WTC11 (cell line): ENCODE results near the gene KCTD2. TPM values are rescaled to one million over a fixed set of nuclear protein-coding genes. Genes with fewer than 3 reads are reported as not detected.
A peak's percentile ranks its signal among the peaks of the same experiment; 100 is the strongest.

ENCODE experiments used
- ATAC-seq: fragments of 200-7000 bp; cut with Tn5 transposase; 2 replicates; pipeline ENCODE4 v1.10.0; 2021; ENCODE audit warnings: mild to moderate bottlenecking, moderate library complexity
- CTCF ChIA-PET: fragments of 300-600 bp; sonication (Branson Sonifier 250); formaldehyde crosslinking; loops from one replicate; lab custom pipeline; 2021; ENCODE audit warnings: antibody characterized with exemption; lab: Charles Lee
- POLR2A ChIA-PET: fragments of 350-600 bp; sonication (Branson Sonifier 250); formaldehyde crosslinking; loops from one replicate; lab custom pipeline; 2021; ENCODE audit warnings: antibody characterized with exemption; lab: Charles Lee
- DNase-seq: peaks from one replicate; pipeline ENCODE4 v3.0.0; 2021; ENCODE audit warnings: low spot score
- H3K27ac Mint-ChIP-seq: 2 replicates; pipeline ENCODE4 v1.8.0; 2021; ENCODE audit warnings: mixed read lengths
- H3K27me3 Mint-ChIP-seq: 2 replicates; pipeline ENCODE4 v1.8.0; 2021; ENCODE audit warnings: low read depth, mild to moderate bottlenecking, moderate library complexity, mixed read lengths
- H3K36me3 Mint-ChIP-seq: 2 replicates; pipeline ENCODE4 v1.8.0; 2021; ENCODE audit warnings: mixed read lengths
- H3K4me1 Mint-ChIP-seq: 2 replicates; pipeline ENCODE4 v1.8.0; 2022; ENCODE audit warnings: mixed read lengths
- H3K4me3 Mint-ChIP-seq: 2 replicates; pipeline ENCODE4 v1.8.0; 2021; ENCODE audit warnings: mild to moderate bottlenecking, moderate library complexity, mixed read lengths
- H3K9me3 Mint-ChIP-seq: 2 replicates; pipeline ENCODE4 v1.8.0; 2021; ENCODE audit warnings: mixed read lengths
- ELF4 ChIP-seq: sonication (generic); formaldehyde crosslinking; IDR thresholded peaks from 2 replicates; pipeline ENCODE4 v1.8.1; 2022; ENCODE audit warnings: low read depth, mild to moderate bottlenecking, moderate library complexity, missing genetic modification reagents
- EMX1 ChIP-seq: fragments of 250-450 bp; sonication (Bioruptor Pico); IDR thresholded peaks from 2 replicates; pipeline ENCODE4 v1.8.0; 2021; ENCODE audit warnings: mild to moderate bottlenecking
- KAT7 ChIP-seq: sonication (generic); formaldehyde crosslinking; IDR thresholded peaks from 2 replicates; pipeline ENCODE4 v1.8.1; 2023; ENCODE audit warnings: missing genetic modification reagents, mild to moderate bottlenecking, borderline replicate concordance
- NFYB ChIP-seq: sonication (generic); formaldehyde crosslinking; conservative IDR thresholded peaks from 2 replicates; pipeline ENCODE4 v1.8.0; 2022; ENCODE audit warnings: low read depth, missing genetic modification reagents
- TP53 ChIP-seq: sonication (generic); formaldehyde crosslinking; IDR thresholded peaks from 2 replicates; pipeline ENCODE4 v1.8.1; 2023; ENCODE audit warnings: mild to moderate bottlenecking, missing genetic modification reagents
- USF1 ChIP-seq: sonication (generic); formaldehyde crosslinking; IDR thresholded peaks from 2 replicates; pipeline ENCODE4 v1.8.0; 2022; ENCODE audit warnings: mild to moderate bottlenecking, missing genetic modification reagents
- USF2 ChIP-seq: sonication (generic); formaldehyde crosslinking; IDR thresholded peaks from 2 replicates; pipeline ENCODE4 v1.8.1; 2023; ENCODE audit warnings: mild to moderate bottlenecking, missing genetic modification reagents, moderate library complexity
- ZNF138 ChIP-seq: sonication (generic); formaldehyde crosslinking; conservative IDR thresholded peaks from 2 replicates; pipeline ENCODE4 v1.8.1; 2022; ENCODE audit warnings: mild to moderate bottlenecking, moderate library complexity, missing genetic modification reagents
- ZNF232 ChIP-seq: sonication (generic); formaldehyde crosslinking; IDR thresholded peaks from 2 replicates; pipeline ENCODE4 v1.8.0; 2022; ENCODE audit warnings: mild to moderate bottlenecking, missing genetic modification reagents
- ZNF532 ChIP-seq: fragments of 250-450 bp; sonication (Bioruptor Pico); IDR thresholded peaks from 2 replicates; pipeline ENCODE4 v1.9.0; 2021; ENCODE audit warnings: mild to moderate bottlenecking, borderline replicate concordance
- total RNA-seq: library from RNA; stranded (reverse); gene quantifications from 3 replicates; pipeline ENCODE4 v1.2.3, GENCODE V29; 2021
- TF ChIP-seq, protein P1 (sequence below): sonication (generic); formaldehyde crosslinking; IDR thresholded peaks from 2 replicates; pipeline ENCODE4 v1.8.1; 2022; ENCODE audit warnings: mild to moderate bottlenecking, missing genetic modification reagents, moderate library complexity, borderline replicate concordance
- TF ChIP-seq, protein P2 (sequence below): fragments of 250-450 bp; sonication (Bioruptor Pico); IDR thresholded peaks from 2 replicates; pipeline ENCODE4 v1.9.0; 2021; ENCODE audit warnings: mild to moderate bottlenecking
- TF ChIP-seq, protein P3 (sequence below): sonication (generic); formaldehyde crosslinking; IDR thresholded peaks from 2 replicates; pipeline ENCODE4 v1.8.1; 2022; ENCODE audit warnings: low read depth, missing genetic modification reagents, borderline replicate concordance

The KCTD2 gene
- total RNA-seq, 1 experiment from 2014 or later: 31.3 TPM

DNA sequence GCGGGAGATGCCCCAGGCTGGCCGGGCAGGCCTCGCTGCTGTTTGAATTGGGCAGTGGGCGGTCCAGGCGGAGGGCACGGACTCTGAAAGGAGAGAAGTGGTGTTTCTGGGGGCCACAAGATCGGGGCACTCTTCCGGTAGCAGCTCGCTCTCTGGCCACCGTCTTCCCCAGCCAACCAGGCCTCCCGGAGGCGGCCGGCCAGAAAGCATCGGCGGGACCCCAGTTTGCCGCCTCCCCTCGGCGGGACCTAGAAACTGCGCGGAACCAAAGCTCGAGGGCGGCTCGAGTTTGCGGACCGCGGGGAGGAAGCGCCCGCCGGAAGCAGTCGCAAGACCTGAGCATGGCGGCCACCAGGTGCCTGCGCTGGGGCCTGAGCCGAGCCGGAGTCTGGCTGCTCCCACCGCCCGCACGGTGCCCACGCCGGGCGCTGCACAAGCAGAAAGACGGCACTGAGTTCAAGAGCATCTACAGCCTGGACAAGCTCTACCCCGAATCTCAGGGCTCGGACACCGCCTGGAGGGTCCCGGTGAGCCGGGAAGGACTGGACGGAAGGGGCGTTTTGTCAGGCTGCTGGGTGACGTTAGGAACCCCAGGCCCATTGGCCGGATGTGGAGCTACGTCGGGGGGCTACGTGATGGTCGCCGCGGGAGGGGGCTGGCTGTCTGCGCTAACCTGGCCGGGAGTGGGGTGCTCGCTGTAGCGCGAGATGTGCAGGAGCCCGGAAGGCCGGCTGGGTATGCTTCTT, 34.5 kb upstream of the KCTD2 start, which contains the start of gene MRPL58 (continued):
- TF ChIP-seq ZNF138 (CRISPR knock-in tag) (no peak), ZNF232 (CRISPR knock-in tag) (peak; percentile 70; the same call in 1 of the 2 replicates), USF1 (peak; percentile 65; the same call in 1 of the 2 replicates), TP53 (CRISPR knock-in tag) (peak; percentile 79), ELF4 (CRISPR knock-in tag) (no peak), USF2 (peak; percentile 41; the same call in 1 of the 2 replicates), NFYB (CRISPR knock-in tag) (peak; percentile 53)
- TF ChIP-seq, protein P1, sequence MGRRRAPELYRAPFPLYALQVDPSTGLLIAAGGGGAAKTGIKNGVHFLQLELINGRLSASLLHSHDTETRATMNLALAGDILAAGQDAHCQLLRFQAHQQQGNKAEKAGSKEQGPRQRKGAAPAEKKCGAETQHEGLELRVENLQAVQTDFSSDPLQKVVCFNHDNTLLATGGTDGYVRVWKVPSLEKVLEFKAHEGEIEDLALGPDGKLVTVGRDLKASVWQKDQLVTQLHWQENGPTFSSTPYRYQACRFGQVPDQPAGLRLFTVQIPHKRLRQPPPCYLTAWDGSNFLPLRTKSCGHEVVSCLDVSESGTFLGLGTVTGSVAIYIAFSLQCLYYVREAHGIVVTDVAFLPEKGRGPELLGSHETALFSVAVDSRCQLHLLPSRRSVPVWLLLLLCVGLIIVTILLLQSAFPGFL: 0 out of 2 replicates have a peak, but pooled peaks have one; percentile 80
- TF ChIP-seq, protein P2, sequence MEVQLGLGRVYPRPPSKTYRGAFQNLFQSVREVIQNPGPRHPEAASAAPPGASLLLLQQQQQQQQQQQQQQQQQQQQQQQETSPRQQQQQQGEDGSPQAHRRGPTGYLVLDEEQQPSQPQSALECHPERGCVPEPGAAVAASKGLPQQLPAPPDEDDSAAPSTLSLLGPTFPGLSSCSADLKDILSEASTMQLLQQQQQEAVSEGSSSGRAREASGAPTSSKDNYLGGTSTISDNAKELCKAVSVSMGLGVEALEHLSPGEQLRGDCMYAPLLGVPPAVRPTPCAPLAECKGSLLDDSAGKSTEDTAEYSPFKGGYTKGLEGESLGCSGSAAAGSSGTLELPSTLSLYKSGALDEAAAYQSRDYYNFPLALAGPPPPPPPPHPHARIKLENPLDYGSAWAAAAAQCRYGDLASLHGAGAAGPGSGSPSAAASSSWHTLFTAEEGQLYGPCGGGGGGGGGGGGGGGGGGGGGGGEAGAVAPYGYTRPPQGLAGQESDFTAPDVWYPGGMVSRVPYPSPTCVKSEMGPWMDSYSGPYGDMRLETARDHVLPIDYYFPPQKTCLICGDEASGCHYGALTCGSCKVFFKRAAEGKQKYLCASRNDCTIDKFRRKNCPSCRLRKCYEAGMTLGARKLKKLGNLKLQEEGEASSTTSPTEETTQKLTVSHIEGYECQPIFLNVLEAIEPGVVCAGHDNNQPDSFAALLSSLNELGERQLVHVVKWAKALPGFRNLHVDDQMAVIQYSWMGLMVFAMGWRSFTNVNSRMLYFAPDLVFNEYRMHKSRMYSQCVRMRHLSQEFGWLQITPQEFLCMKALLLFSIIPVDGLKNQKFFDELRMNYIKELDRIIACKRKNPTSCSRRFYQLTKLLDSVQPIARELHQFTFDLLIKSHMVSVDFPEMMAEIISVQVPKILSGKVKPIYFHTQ (CRISPR knock-in tag): no peak

DNA sequence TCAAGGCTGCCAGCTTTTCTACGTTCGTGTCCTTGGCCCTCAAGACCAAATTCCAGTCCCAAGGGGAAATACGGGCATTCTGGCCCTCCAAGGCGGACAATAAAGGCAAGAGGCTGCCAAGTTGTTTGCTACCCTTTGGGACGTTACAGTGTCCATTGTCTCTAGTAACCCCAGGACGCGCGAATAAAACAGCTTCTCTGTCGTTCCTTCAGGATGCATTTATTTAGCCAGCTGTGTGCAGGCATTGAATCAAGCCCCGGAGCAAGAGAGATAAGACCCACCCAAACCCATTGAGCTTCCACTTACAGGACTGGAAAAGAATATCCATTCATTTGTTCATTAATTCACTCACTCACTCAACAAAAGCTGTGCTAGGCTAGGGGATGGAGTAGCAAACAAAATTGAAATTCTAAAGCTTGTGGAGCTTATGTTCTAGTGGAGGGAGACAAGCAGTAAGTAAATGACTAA, 33.9 kb upstream of the KCTD2 start:
- POLR2A ChIA-PET: interaction anchor here (0.6 to 3.5 kb wide), 13 partner anchors 15 to 196 kb away, joined by 3 to 30 read pairs (median 6); partner anchors contain the start of genes CDR2L, FDXR, HID1 and KCTD2
- H3K27me3 Mint-ChIP-seq: no peaks in the 10 kb centered on the region
- TF ChIP-seq ZNF532 (CRISPR knock-in tag) (no peak), EMX1 (CRISPR knock-in tag) (0 out of 2 replicates have a peak, but pooled peaks have one; percentile 29), KAT7 (CRISPR knock-in tag) (no peak)
- TF ChIP-seq, protein P3, sequence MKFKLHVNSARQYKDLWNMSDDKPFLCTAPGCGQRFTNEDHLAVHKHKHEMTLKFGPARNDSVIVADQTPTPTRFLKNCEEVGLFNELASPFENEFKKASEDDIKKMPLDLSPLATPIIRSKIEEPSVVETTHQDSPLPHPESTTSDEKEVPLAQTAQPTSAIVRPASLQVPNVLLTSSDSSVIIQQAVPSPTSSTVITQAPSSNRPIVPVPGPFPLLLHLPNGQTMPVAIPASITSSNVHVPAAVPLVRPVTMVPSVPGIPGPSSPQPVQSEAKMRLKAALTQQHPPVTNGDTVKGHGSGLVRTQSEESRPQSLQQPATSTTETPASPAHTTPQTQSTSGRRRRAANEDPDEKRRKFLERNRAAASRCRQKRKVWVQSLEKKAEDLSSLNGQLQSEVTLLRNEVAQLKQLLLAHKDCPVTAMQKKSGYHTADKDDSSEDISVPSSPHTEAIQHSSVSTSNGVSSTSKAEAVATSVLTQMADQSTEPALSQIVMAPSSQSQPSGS (CRISPR knock-in tag): 0 out of 2 replicates have a peak, but pooled peaks have one; percentile 2
- TF ChIP-seq, all 79 proteins: peak for 2
- no peak for ATAC-seq
- no peak for DNase-seq
- H3K9me3 Mint-ChIP-seq: no peaks in the 10 kb centered on the region
- H3K4me3 Mint-ChIP-seq: peak overlapping the region; percentile 73
- peak overlapping the region; percentile 84 for H3K27ac Mint-ChIP-seq
- CTCF ChIA-PET: interaction anchor here (0.6 to 7.0 kb wide), 34 partner anchors 10 to 258 kb away, joined by 3 to 139 read pairs (median 6); partner anchors contain the start of genes ATP5PD, CDR2L, FDXR and HID1
- H3K36me3 Mint-ChIP-seq: peaks cover 10% of the 10 kb centered on the region
- H3K4me1 Mint-ChIP-seq: peaks cover 26% of the 10 kb centered on the region
